Suprapubic skin (tissue), 4 donors: ENCODE results near the gene PIK3CD. TPM values are rescaled to one million over a fixed set of nuclear protein-coding genes. Genes with fewer than 3 reads are reported as not detected.

Experiments used
- DNase-seq, 2 donors: peaks; one replicate each; pipeline ENCODE4 v3.0.0-alpha.2; 2019; ENCODE audit warnings: low spot score in 2 of 2
- H3K27ac ChIP-seq: fragments of 200-600 bp; sonication (generic); one replicate; pipeline ENCODE4 v1.5.1; 2019
- H3K27me3 ChIP-seq: fragments of 200-600 bp; sonication (generic); one replicate; pipeline ENCODE4 v1.5.1; 2019
- H3K36me3 ChIP-seq: fragments of 200-600 bp; sonication (generic); one replicate; pipeline ENCODE4 v1.5.1; 2019
- H3K4me1 ChIP-seq: fragments of 200-600 bp; sonication (generic); one replicate; pipeline ENCODE4 v1.5.1; 2019
- H3K4me3 ChIP-seq: fragments of 200-600 bp; sonication (generic); one replicate; pipeline ENCODE4 v1.5.1; 2019; ENCODE audit warnings: mild to moderate bottlenecking
- H3K9me3 ChIP-seq: fragments of 200-600 bp; sonication (generic); one replicate; pipeline ENCODE4 v1.5.1; 2019
- EP300 ChIP-seq: sonication (generic); formaldehyde crosslinking; IDR thresholded peaks from one replicate; pipeline ENCODE4 v1.6.1; 2017; ENCODE audit warnings: antibody characterized with exemption
- POLR2A ChIP-seq, 2 donors: fragments of 450-650 bp; IDR thresholded peaks; one replicate each; pipeline ENCODE4 v1.6.1; 2017; ENCODE audit warnings: antibody characterized with exemption in 2 of 2, mild to moderate bottlenecking in 2 of 2, moderate library complexity in 2 of 2
- POLR2AphosphoS5 ChIP-seq, 3 donors: sonication (generic); formaldehyde crosslinking; IDR thresholded peaks; one replicate each; pipeline ENCODE4 v1.6.1; 2017; ENCODE audit warnings: antibody characterized with exemption in 3 of 3
- WGBS: methylation state at CpG from one replicate; pipeline ENCODE4 v1.1.5; 2018; 5-methylcytosine and 5-hydroxymethylcytosine counted together
- total RNA-seq, 4 donors: library from RNA; depleted of rRNA; stranded (reverse); fragments of >200 nt; gene quantifications; one replicate each; pipeline ENCODE4 v1.1.0, GENCODE V29; 2016
- TF ChIP-seq, protein P1 (sequence below), 2 donors: fragments of 200-600 bp in 1 of 2; fragments of 450-650 bp in 1 of 2; sonication (generic) in 1 of 2; IDR thresholded peaks; one replicate each; pipeline ENCODE4 v1.5.1; 2016 to 2019; ENCODE audit warnings: antibody characterized with exemption in 2 of 2, mild to moderate bottlenecking in 1 of 2, moderate library complexity in 1 of 2

Gene PIK3CD
- total RNA-seq, 4 donors from 2014 or later = 4.0 to 8.6 (median 6.4) TPM

DNA sequence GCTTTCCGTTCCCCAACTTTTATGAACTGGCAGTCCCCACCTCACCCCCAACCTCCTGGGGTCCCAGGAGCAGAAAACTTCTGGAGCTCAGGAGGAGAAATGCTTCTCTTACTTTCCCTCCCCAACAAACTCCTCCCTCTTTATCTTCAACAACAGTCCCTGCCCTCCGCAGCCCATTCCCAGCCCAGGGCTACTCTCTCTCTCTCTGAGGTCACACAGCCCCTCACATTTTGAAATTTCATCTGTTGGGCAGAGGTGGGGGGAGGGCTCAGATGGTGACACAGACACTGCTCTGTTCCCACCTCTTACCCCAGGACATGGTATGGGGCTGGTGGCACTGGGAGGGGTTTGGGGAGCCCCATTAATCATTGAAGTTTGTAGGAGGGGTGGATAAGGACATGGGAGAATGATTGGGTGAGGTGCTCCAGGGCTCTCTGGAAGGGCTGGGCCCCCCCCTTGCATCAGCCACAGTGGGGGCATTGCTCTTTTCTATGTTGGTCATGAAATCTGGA, 6.0 kb downstream of the PIK3CD start:
- no peak for DNase-seq
- Histone ChIP-seq H3K4me1 (no peaks in the 10 kb centered on the region), H3K27me3 (peaks cover 14% of the 10 kb centered on the region), H3K4me3 (no peak overlapping the region), H3K9me3 (no peaks in the 10 kb centered on the region), H3K36me3 (no peaks in the 10 kb centered on the region), H3K27ac (no peak overlapping the region)
- TF ChIP-seq, protein P1, sequence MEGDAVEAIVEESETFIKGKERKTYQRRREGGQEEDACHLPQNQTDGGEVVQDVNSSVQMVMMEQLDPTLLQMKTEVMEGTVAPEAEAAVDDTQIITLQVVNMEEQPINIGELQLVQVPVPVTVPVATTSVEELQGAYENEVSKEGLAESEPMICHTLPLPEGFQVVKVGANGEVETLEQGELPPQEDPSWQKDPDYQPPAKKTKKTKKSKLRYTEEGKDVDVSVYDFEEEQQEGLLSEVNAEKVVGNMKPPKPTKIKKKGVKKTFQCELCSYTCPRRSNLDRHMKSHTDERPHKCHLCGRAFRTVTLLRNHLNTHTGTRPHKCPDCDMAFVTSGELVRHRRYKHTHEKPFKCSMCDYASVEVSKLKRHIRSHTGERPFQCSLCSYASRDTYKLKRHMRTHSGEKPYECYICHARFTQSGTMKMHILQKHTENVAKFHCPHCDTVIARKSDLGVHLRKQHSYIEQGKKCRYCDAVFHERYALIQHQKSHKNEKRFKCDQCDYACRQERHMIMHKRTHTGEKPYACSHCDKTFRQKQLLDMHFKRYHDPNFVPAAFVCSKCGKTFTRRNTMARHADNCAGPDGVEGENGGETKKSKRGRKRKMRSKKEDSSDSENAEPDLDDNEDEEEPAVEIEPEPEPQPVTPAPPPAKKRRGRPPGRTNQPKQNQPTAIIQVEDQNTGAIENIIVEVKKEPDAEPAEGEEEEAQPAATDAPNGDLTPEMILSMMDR (IDR thresholded peaks at IDR 0.05) = no peak
- TF ChIP-seq POLR2A (IDR thresholded peaks at IDR 0.05) = no peak
- TF ChIP-seq POLR2AphosphoS5 (IDR thresholded peaks at IDR 0.05) = no peak
- no peak for TF ChIP-seq EP300
- 72% methylated on average over 2 of the region's 2 CpGs for WGBS

- 76% methylated on average over 4 of the region's 4 CpGs for WGBS
- no peak for TF ChIP-seq EP300
- no peak for TF ChIP-seq POLR2A (IDR thresholded peaks at IDR 0.05)
- no peak for TF ChIP-seq POLR2AphosphoS5 (IDR thresholded peaks at IDR 0.05)
- TF ChIP-seq, protein P1 (IDR thresholded peaks at IDR 0.05) = no peak
- no peak for DNase-seq
- Histone ChIP-seq H3K36me3 (no peaks in the 10 kb centered on the region), H3K4me1 (no peaks in the 10 kb centered on the region), H3K9me3 (no peaks in the 10 kb centered on the region), H3K4me3 (no peak overlapping the region), H3K27ac (no peak overlapping the region), H3K27me3 (peaks cover 8% of the 10 kb centered on the region)
These were observed 6.7 kb downstream of the PIK3CD start for GRCh38 chr1:9658199-9658598.

DNA sequence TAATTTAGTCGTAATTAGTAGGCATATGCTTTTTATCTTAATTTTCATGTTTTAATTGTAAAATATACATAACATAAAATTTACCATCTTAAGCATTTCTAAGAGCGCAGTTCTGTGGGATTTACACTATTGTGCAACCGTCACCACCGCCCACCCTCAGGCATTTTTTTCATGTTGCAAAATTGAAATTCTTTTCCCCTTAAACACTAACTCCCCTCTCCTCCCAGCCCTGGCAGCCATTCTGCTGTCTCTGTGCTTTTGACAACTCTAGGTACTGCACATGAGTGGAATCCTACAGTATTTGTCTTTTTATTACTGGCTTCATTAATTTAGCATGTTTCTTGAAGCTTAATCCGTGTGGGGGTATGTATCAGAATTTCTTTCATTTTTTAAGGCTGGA, 7.8 kb downstream of the PIK3CD start:
- Histone ChIP-seq H3K36me3 (no peaks in the 10 kb centered on the region), H3K4me1 (no peaks in the 10 kb centered on the region), H3K4me3 (no peak overlapping the region), H3K27me3 (no peaks in the 10 kb centered on the region), H3K27ac (no peak overlapping the region), H3K9me3 (no peaks in the 10 kb centered on the region)
- TF ChIP-seq, protein P1 (IDR thresholded peaks at IDR 0.05) = no peak
- no peak for TF ChIP-seq EP300
- TF ChIP-seq POLR2AphosphoS5 (IDR thresholded peaks at IDR 0.05) = no peak
- no peak for TF ChIP-seq POLR2A (IDR thresholded peaks at IDR 0.05)
- 44% methylated on average over 5 of the region's 5 CpGs for WGBS
- no peak for DNase-seq

DNA sequence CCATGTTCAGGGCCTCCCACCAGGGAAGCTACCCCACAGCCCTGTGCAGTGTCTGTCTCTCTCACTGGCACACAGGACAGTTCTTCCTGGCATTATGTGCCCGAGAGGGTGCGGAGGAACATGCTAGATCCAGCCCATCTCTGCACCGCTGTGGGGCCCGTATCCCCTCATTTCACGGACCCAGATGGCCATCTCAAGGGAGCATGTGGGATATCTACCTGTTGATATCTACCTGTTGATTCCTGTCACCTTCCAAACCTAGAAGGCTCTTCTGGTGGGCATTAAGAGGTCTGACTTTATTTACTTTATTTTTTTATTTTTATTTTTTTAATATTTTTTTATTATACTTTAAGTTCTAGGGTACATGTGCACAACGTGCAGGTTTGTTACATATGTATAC, 11.7 kb downstream of the PIK3CD start:
- Histone ChIP-seq H3K9me3 (no peaks in the 10 kb centered on the region), H3K36me3 (no peaks in the 10 kb centered on the region), H3K4me1 (no peaks in the 10 kb centered on the region), H3K27me3 (peaks cover 7% of the 10 kb centered on the region), H3K27ac (no peak overlapping the region), H3K4me3 (no peak overlapping the region)
- WGBS = 92% methylated on average over 6 of the region's 6 CpGs
- TF ChIP-seq, protein P1 (IDR thresholded peaks at IDR 0.05) = no peak
- TF ChIP-seq POLR2AphosphoS5 (IDR thresholded peaks at IDR 0.05) = no peak
- TF ChIP-seq POLR2A (IDR thresholded peaks at IDR 0.05) = no peak
- no peak for TF ChIP-seq EP300
- DNase-seq = no peak

DNA sequence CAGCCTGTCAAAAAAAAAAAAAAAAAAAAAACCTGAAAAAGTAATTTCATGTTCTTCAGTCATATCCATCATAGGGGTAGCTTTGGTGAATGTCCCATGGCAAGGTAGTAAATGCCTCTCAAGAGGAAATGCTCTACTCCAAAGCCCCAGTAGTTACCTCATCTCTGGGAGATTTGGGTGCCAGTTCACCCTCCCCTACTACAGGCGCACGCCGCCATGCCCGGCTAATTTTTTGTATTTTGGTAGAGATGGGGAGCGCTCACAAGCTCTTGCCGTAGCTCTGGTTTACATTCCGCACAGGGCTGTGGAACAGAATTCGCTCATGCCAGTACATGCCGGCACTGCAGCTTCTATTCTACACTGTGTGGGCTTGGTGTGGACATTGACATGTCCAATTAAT, 13.7 kb downstream of the PIK3CD start:
- Histone ChIP-seq H3K4me3 (no peak overlapping the region), H3K9me3 (no peaks in the 10 kb centered on the region), H3K27ac (no peak overlapping the region), H3K36me3 (no peaks in the 10 kb centered on the region), H3K27me3 (peaks cover 10% of the 10 kb centered on the region), H3K4me1 (no peaks in the 10 kb centered on the region)
- 83% methylated on average over 9 of the region's 9 CpGs for WGBS
- no peak for DNase-seq
- TF ChIP-seq EP300 (no peak), POLR2A (IDR thresholded peaks at IDR 0.05) (no peak), POLR2AphosphoS5 (IDR thresholded peaks at IDR 0.05) (no peak)
- TF ChIP-seq, protein P1 (IDR thresholded peaks at IDR 0.05) = no peak
